Measurements from ENCODE around the gene OPCML. TPM values are rescaled to one million over a fixed set of nuclear protein-coding genes. Genes with fewer than 3 reads are reported as not detected.

OPCML gene
- polyA plus RNA-seq, 1 donor (not counting 4 experiments of a cell fraction or from before 2014, with no cell fraction given): 0.04 TPM

DNA sequence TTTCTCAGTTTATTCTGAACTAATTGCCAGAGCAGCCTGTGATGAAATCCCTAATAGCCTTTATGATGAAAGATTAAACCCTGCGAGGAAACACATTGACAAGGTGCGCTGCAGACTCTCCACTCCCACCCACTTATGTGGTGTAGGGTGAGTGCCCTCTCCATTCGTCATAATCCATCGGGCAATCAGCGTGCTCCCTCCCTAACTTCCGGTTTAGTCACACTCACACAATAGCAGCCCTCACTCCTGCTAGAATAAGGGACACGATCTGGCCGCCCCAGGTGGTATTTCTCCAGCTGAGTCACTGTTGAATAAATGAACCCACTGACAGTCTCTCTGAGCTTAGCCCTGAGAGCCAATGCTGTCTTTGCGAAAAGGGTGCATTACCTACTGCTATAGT, 188.3 kb downstream of the OPCML start:
- Histone ChIP-seq H3K27me3 (ENCODE audit: control insufficient read depth, extremely low read depth, insufficient read depth, low read length) (no peaks in the 10 kb centered on the region), H3K9me3 (ENCODE audit: control insufficient read depth, low read depth, low read length) (no peaks in the 10 kb centered on the region), H4K20me1 (ENCODE audit: control insufficient read depth, extremely low read depth, insufficient read depth, low read length) (no peaks in the 10 kb centered on the region), H3K4me3 (ENCODE audit: control insufficient read depth in 2 of 3, extremely low read depth in 1 of 3, insufficient read depth in 2 of 3, low read depth in 1 of 3, low read length in 3 of 3) (no peak overlapping the region), H3K79me2 (ENCODE audit: control insufficient read depth, insufficient read depth, low read length) (no peaks in the 10 kb centered on the region), H3K4me1 (ENCODE audit: control insufficient read depth, extremely low read depth, insufficient read depth, low read length) (no peaks in the 10 kb centered on the region), H2AFZ (ENCODE audit: control insufficient read depth, low read length) (no peak overlapping the region), H3K9ac (ENCODE audit: control insufficient read depth, extremely low read depth, insufficient read depth, low read length) (no peak overlapping the region), H3K27ac (ENCODE audit: control insufficient read depth, insufficient read depth, low read length) (no peak overlapping the region), H3K9me1 (ENCODE audit: control insufficient read depth, extremely low read depth, insufficient read depth, low read length) (no peaks in the 10 kb centered on the region), H3K4me2 (ENCODE audit: control insufficient read depth, extremely low read depth, insufficient read depth, low read depth, low read length) (no peak overlapping the region), H3K36me3 (ENCODE audit: control insufficient read depth in 2 of 2, extremely low read depth in 1 of 2, insufficient read depth in 2 of 2, low read length in 2 of 2) (no peaks in the 10 kb centered on the region)
- FAIRE-seq (no peak), DNase-seq (ENCODE audit: low read depth, low spot score) (no peak)
- no peak for TF ChIP-seq EZH2 (IDR thresholded peaks at IDR 0.05; ENCODE audit: low read length)
- TF ChIP-seq, protein P1, sequence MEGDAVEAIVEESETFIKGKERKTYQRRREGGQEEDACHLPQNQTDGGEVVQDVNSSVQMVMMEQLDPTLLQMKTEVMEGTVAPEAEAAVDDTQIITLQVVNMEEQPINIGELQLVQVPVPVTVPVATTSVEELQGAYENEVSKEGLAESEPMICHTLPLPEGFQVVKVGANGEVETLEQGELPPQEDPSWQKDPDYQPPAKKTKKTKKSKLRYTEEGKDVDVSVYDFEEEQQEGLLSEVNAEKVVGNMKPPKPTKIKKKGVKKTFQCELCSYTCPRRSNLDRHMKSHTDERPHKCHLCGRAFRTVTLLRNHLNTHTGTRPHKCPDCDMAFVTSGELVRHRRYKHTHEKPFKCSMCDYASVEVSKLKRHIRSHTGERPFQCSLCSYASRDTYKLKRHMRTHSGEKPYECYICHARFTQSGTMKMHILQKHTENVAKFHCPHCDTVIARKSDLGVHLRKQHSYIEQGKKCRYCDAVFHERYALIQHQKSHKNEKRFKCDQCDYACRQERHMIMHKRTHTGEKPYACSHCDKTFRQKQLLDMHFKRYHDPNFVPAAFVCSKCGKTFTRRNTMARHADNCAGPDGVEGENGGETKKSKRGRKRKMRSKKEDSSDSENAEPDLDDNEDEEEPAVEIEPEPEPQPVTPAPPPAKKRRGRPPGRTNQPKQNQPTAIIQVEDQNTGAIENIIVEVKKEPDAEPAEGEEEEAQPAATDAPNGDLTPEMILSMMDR (optimal IDR thresholded peaks at IDR 0.05 in 1 of 3, IDR thresholded peaks at IDR 0.05 in 1 of 3, conservative IDR thresholded peaks at IDR 0.05 in 1 of 3; ENCODE audit: extremely low read depth in 1 of 3, insufficient read depth in 2 of 3, low read length in 3 of 3): no peak
- dilution Hi-C loops (cut with MboI; ENCODE audit: extremely low pct_ligation_motif_present, low sequenced_read_pairs): no loop called here

DNA sequence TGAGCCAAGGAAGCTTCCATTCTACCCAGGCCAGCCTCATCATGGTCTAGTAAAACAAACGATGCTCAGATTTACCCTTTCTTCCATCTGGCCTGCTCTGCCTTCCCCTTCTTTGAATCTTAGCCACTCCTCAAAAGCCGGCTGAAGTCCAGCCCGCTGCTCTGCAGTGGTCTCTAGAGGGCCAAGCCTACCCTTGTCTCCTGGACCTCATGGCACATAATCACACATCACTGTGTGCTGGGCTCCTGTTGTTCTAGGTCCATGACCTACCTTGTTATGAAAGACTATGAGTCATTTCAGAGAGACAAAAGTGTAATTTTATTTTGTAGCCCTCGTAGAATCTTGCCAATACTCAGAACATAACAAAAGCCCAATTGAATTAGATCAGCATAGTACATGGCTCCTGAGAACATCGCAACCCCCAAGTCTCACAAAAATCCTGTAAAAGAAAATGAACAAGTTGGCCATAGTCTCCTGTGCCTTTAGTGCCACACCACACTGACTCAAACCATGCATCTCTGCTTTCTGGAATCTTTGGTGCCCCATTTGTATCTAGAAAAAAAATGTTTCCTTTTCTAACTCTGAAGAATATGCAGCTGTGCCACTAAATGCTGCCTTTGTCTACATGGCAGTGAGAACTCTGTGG, 192.7 kb downstream of the OPCML start:
- dilution Hi-C loops (cut with MboI; ENCODE audit: extremely low pct_ligation_motif_present, low sequenced_read_pairs): no loop called here
- Histone ChIP-seq H3K27ac (ENCODE audit: control insufficient read depth, insufficient read depth, low read length) (no peak overlapping the region), H3K9me1 (ENCODE audit: control insufficient read depth, extremely low read depth, insufficient read depth, low read length) (no peaks in the 10 kb centered on the region), H2AFZ (ENCODE audit: control insufficient read depth, low read length) (no peak overlapping the region), H3K79me2 (ENCODE audit: control insufficient read depth, insufficient read depth, low read length) (no peaks in the 10 kb centered on the region), H3K27me3 (ENCODE audit: control insufficient read depth, extremely low read depth, insufficient read depth, low read length) (no peaks in the 10 kb centered on the region), H3K4me1 (ENCODE audit: control insufficient read depth, extremely low read depth, insufficient read depth, low read length) (no peaks in the 10 kb centered on the region), H3K36me3 (ENCODE audit: control insufficient read depth in 2 of 2, extremely low read depth in 1 of 2, insufficient read depth in 2 of 2, low read length in 2 of 2) (no peaks in the 10 kb centered on the region), H3K9me3 (ENCODE audit: control insufficient read depth, low read depth, low read length) (no peaks in the 10 kb centered on the region), H3K9ac (ENCODE audit: control insufficient read depth, extremely low read depth, insufficient read depth, low read length) (no peak overlapping the region), H3K4me3 (ENCODE audit: control insufficient read depth in 2 of 3, extremely low read depth in 1 of 3, insufficient read depth in 2 of 3, low read depth in 1 of 3, low read length in 3 of 3) (no peak overlapping the region), H3K4me2 (ENCODE audit: control insufficient read depth, extremely low read depth, insufficient read depth, low read depth, low read length) (no peak overlapping the region), H4K20me1 (ENCODE audit: control insufficient read depth, extremely low read depth, insufficient read depth, low read length) (no peaks in the 10 kb centered on the region)
- no peak for DNase-seq (ENCODE audit: low read depth, low spot score)
- no peak for FAIRE-seq
- TF ChIP-seq, protein P1 (optimal IDR thresholded peaks at IDR 0.05 in 1 of 3, IDR thresholded peaks at IDR 0.05 in 1 of 3, conservative IDR thresholded peaks at IDR 0.05 in 1 of 3; ENCODE audit: extremely low read depth in 1 of 3, insufficient read depth in 2 of 3, low read length in 3 of 3): no peak
- TF ChIP-seq EZH2 (IDR thresholded peaks at IDR 0.05; ENCODE audit: low read length): no peak

Measured in keratinocyte (primary cell).